Memory B cell (primary cell): ENCODE data around the gene AQP10.
"Not testable (repeated sequence)": the region's sequence is repeated elsewhere in the genome, so short reads cannot be mapped to it uniquely, and the experiment has no call there.

Experiments used
- ATAC-seq: fragments of 150-1000 bp; cut with Tn5 transposase; 2 replicates; pipeline ENCODE4 v1.10.0; 2021; ENCODE audit warnings: low read depth, mild to moderate bottlenecking, moderate library complexity
- DNase-seq, 2 donors: peaks; one replicate each; pipeline ENCODE4 v3.0.0; 2022; ENCODE audit warnings: low spot score in 2 of 2
- H3K27ac Mint-ChIP-seq: one replicate; pipeline ENCODE4 v1.8.0; 2022; ENCODE audit warnings: mild to moderate bottlenecking, moderate library complexity, mixed read lengths
- H3K27me3 Mint-ChIP-seq: one replicate; pipeline ENCODE4 v1.8.0; 2022; ENCODE audit warnings: mixed read lengths
- H3K36me3 Mint-ChIP-seq: one replicate; pipeline ENCODE4 v1.8.0; 2022; ENCODE audit warnings: mild to moderate bottlenecking, mixed read lengths
- H3K4me1 Mint-ChIP-seq: one replicate; pipeline ENCODE4 v1.8.0; 2022; ENCODE audit warnings: mixed read lengths
- H3K4me3 Mint-ChIP-seq: one replicate; pipeline ENCODE4 v1.8.0; 2022; ENCODE audit warnings: mild to moderate bottlenecking, moderate library complexity, mixed read lengths
- H3K9me3 Mint-ChIP-seq: one replicate; pipeline ENCODE4 v1.8.0; 2022; ENCODE audit warnings: mixed read lengths

Gene AQP10

DNA sequence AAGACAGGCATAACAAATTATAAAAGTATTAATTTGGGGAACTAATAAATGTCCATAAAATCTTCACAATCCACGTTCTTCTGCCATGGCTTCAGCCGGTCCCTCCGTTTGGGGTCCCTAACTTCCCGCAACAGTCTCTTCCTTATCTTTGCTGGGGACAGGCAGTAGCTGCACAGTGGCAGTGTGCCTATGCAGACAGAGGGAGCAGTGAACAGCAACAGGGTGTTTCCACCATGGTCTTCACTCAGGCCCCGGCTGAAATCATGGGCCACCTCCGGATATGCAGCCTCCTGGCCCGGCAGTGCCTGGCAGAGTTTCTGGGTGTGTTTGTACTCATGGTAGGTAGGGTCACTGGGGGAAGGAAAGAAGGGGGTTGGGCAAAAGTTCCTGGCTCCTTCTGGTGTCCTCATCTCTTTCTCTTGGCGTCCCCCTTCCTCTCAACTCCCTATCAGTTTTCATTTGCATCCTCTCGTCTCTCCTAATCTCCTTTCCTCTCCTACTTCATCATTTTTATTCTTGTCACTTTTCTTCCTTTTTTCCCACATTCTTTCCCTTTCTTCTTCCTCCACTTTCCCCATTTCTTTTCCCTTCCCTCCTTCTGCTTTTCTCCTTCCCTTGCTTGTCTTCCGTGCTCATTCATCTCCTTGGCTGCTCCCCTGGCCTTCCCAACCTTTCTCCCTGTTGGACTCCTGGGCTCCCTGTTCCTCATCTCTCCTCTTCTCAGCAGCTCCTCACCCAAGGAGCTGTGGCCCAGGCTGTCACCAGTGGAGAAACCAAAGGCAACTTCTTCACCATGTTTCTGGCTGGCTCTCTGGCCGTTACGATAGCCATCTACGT lies 8.4 kb upstream of the AQP10 start:
- not testable (repeated sequence) for H3K36me3 Mint-ChIP-seq, H3K4me1 Mint-ChIP-seq, H3K27me3 Mint-ChIP-seq, DNase-seq, H3K9me3 Mint-ChIP-seq, H3K4me3 Mint-ChIP-seq, ATAC-seq, H3K27ac Mint-ChIP-seq

DNA sequence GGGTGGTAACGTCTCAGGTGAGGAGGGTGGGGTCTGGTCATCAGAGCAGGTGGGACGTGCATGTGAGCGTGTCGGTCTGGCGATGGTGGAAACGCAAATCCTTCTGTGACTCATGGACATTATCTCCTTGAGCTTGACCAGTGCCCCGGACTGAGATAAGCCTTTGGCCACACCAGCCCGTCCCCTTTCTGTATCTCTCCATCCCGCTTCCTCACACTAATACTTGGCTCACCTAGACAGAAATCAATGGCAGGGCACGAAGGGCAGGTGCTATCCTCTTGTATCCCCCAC lies 7.9 kb upstream of the AQP10 start:
- Mint-ChIP-seq H3K36me3 (peaks cover 1% of the 10 kb centered on the region), H3K27me3 (peaks cover 4% of the 10 kb centered on the region), H3K27ac (no peak overlapping the region), H3K4me3 (no peak overlapping the region), H3K9me3 (peaks cover 2% of the 10 kb centered on the region), H3K4me1 (no peaks in the 10 kb centered on the region)
- ATAC-seq (no peak), DNase-seq (no peak)

DNA sequence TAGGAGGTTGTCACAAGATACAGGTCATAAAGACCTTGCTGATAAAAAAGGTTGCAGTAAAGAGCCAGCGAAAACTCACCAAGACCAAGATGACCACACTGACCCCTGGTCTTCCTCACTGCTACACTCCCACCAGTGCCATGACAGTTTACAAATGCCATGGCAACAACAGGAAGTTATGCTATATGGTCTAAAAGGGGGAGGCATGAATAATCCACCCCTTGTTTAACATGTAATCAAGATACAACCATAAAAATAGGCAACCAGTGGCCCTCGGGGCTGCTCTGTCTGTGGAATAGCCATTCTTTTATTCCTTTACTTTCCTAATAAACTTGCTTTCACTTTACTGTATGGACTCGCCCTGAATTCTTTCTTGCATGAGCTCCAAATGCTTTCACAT lies 6.7 kb upstream of the AQP10 start:
- not testable (repeated sequence) for H3K4me1 Mint-ChIP-seq, H3K4me3 Mint-ChIP-seq, H3K27me3 Mint-ChIP-seq, ATAC-seq, H3K36me3 Mint-ChIP-seq, DNase-seq, H3K27ac Mint-ChIP-seq, H3K9me3 Mint-ChIP-seq

DNA sequence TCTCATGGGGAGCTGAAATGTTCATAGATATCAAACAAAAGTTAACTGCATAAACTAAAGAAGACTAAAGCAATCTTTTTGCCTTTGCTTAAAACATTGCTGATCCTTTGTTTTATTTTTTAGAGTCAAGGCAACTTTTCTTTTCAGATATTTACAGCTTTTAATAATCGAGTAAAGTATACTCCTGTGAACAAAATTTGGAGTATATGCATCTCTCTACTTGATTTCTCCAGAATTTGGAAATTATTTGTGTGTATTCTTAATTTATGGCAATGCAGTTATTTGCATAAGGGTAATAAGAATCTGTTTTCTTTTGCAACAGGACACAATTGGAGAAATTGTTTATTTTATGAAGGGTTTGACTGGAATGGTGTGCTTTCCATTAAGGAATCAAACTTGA lies 4.2 kb upstream of the AQP10 start:
- Mint-ChIP-seq H3K4me1 (no peaks in the 10 kb centered on the region), H3K9me3 (peaks cover 2% of the 10 kb centered on the region), H3K36me3 (peaks cover 1% of the 10 kb centered on the region), H3K27ac (no peak overlapping the region), H3K4me3 (no peak overlapping the region), H3K27me3 (peaks cover 10% of the 10 kb centered on the region)
- no peak for ATAC-seq
- no peak for DNase-seq

DNA sequence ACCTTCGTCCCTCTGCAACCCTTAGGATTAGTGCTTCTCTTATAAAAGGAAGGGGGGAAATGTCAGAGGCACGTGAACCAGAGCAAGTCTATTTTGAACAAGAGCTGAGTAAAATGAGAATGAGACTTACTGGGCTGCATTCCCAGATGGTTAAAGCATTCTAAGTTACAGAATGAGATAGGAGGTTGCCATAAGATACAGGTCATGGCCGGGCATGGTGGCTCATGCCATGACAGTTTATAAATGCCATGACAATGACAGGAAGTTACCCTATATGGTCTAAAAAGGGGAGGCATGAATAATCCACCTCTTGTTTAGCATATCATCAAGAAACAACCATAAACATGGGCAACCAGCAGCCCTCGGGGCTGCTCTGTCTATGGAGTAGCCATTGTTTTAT lies 2.5 kb upstream of the AQP10 start:
- Mint-ChIP-seq H3K27ac (no peak overlapping the region), H3K4me1 (no peaks in the 10 kb centered on the region), H3K9me3 (peaks cover 2% of the 10 kb centered on the region), H3K4me3 (no peak overlapping the region), H3K27me3 (peaks cover 10% of the 10 kb centered on the region), H3K36me3 (no peaks in the 10 kb centered on the region)
- no peak for ATAC-seq
- no peak for DNase-seq

DNA sequence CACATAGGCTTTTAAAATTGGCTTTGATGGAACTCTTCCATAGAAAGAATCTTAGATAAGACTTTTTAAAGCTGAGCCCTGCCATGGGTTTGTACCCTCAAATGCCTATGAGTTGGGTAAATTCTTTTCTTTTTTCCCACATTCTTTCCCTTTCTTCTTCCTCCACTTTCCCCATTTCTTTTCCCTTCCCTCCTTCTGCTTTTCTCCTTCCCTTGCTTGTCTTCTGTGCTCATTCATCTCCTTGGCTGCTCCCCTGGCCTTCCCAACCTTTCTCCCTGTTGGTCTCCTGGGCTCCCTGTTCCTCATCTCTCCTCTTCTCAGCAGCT lies 679 bp downstream of the AQP10 start:
- H3K4me3 Mint-ChIP-seq, H3K27ac Mint-ChIP-seq, ATAC-seq, H3K9me3 Mint-ChIP-seq, H3K36me3 Mint-ChIP-seq, DNase-seq, H3K27me3 Mint-ChIP-seq: not testable (repeated sequence)
- H3K4me1 Mint-ChIP-seq: peaks cover 11% of the 10 kb centered on the region

GRCh38 chr1:154323493-154323892 lies 2.6 kb downstream of the AQP10 start:
- Mint-ChIP-seq H3K9me3 (no peaks in the 10 kb centered on the region), H3K27ac (no peak overlapping the region), H3K4me3 (no peak overlapping the region), H3K27me3 (peaks cover 6% of the 10 kb centered on the region), H3K4me1 (peaks cover 25% of the 10 kb centered on the region), H3K36me3 (no peaks in the 10 kb centered on the region)
- no peak for DNase-seq
- no peak for ATAC-seq

GRCh38 chr1:154324241-154324640 lies 3.3 kb downstream of the AQP10 start:
- peaks cover 28% of the 10 kb centered on the region for H3K4me1 Mint-ChIP-seq
- no peak for DNase-seq
- H3K36me3 Mint-ChIP-seq: no peaks in the 10 kb centered on the region
- no peak for ATAC-seq
- H3K27ac Mint-ChIP-seq: peak overlapping the region; percentile 92
- peaks cover 6% of the 10 kb centered on the region for H3K27me3 Mint-ChIP-seq
- H3K4me3 Mint-ChIP-seq: peak overlapping the region; percentile 90
- H3K9me3 Mint-ChIP-seq: no peaks in the 10 kb centered on the region

GRCh38 chr1:154324669-154325582 lies 4.0 kb downstream of the AQP10 start, which contains the start of gene ATP8B2:
Gene ATP8B2 (plus strand): TSS chr1:154325525. CDS start chr1:154328142, 2,617 bp downstream.
- Mint-ChIP-seq H3K4me3 (peak within 1 kb of the TSS; percentile 90), H3K27ac (peak within 1 kb of the TSS; percentile 92), H3K27me3 (peaks cover 6% of the 10 kb centered on the region), H3K4me1 (peaks cover 35% of the 10 kb centered on the region), H3K36me3 (no peaks in the 10 kb centered on the region), H3K9me3 (no peaks in the 10 kb centered on the region)
- peak; percentile 84 to 85 for DNase-seq
- ATAC-seq: peak; percentile 52

- H3K4me3 Mint-ChIP-seq: peak overlapping the region; percentile 90
- ATAC-seq: peak; percentile 7
- peaks cover 42% of the 10 kb centered on the region for H3K4me1 Mint-ChIP-seq
- H3K27ac Mint-ChIP-seq: peak overlapping the region; percentile 92
- H3K27me3 Mint-ChIP-seq: peaks cover 6% of the 10 kb centered on the region
- H3K9me3 Mint-ChIP-seq: no peaks in the 10 kb centered on the region
- peaks cover 2% of the 10 kb centered on the region for H3K36me3 Mint-ChIP-seq
- DNase-seq: peak in 1 of 2 donors; percentile 52
Measured at GRCh38 chr1:154325583-154326545, 5.0 kb downstream of the AQP10 start.

DNA sequence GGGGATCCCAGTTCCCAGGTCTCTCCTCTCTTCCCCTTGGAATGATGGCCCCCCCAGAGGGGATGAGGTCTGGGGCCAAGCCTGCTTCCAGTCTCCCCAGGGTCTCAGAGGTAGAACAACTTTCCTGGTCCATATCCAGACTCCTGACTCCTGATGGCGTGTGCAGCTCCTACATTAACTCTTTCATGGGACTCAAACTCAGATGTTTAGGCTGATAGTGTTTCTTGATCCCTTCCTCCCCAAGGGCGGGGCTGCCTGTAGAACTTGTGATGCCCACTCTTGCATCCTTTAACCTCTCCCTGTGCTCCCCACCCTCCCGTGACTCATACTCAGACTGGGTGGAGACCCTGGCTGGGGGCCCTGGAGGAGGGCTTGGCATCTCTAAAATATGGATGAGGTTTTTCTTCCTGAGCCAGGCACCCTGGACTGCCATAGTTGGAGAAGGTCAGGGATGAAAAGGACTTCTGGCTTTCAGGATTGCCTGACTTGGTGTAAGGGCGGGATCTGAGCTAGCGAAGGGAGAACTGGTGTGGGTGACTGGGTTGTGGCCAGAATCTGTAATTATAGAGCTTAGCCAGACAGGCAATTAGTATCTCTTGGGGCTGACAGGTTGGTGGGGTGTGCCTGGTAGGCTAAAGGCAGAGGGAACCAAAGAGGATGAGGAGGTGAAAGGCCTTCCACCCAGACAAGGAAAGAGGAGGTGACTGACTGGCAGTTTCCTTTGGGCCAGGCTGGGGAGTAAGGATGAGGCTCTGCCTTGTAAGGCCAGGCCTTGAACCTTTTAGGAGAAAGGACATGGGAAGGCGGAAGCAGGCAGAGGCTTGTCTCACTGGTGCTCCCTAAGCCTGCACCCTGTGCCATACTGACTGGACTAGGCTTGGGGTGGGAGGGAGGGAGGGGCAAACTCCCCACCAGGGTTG lies 5.9 kb downstream of the AQP10 start:
- Mint-ChIP-seq H3K4me1 (peaks cover 43% of the 10 kb centered on the region), H3K27me3 (peaks cover 2% of the 10 kb centered on the region), H3K4me3 (peak overlapping the region; percentile 90), H3K36me3 (peaks cover 3% of the 10 kb centered on the region), H3K27ac (peak overlapping the region; percentile 92), H3K9me3 (no peaks in the 10 kb centered on the region)
- no peak for ATAC-seq
- no peak for DNase-seq

- peak; percentile 33 to 45 for DNase-seq
- peak overlapping the region; percentile 92 for H3K27ac Mint-ChIP-seq
- no peaks in the 10 kb centered on the region for H3K9me3 Mint-ChIP-seq
- H3K27me3 Mint-ChIP-seq: no peaks in the 10 kb centered on the region
- H3K4me1 Mint-ChIP-seq: peaks cover 43% of the 10 kb centered on the region
- H3K4me3 Mint-ChIP-seq: peak overlapping the region; percentile 92
- ATAC-seq: peak; percentile 39
- H3K36me3 Mint-ChIP-seq: peaks cover 10% of the 10 kb centered on the region
Measured at GRCh38 chr1:154327466-154328317, 6.8 kb downstream of the AQP10 start.
